Measurements from ENCODE around the gene AZIN2. TPM values are rescaled to one million over a fixed set of nuclear protein-coding genes. Genes with fewer than 3 reads are reported as not detected.
A peak's percentile ranks its signal among the peaks of the same experiment; 100 is the strongest.

The AZIN2 gene
- total RNA-seq, 1 experiment from 2014 or later = 0.39 TPM

GRCh38 chr1:33036051-33036525 is 44.9 kb upstream of the AZIN2 start:
- H3K27ac ChIP-seq (ENCODE audit: insufficient read length, low read depth, low read length) = no peak overlapping the region
- H3K27ac Mint-ChIP-seq = peak overlapping the region in 1 of 3 experiments; percentile 95; a peak in 2 of 7 replicates
- peaks cover 0 to 27% (median 22%) of the 10 kb centered on the region in 3 experiments; a peak in 6 of 7 replicates for H3K36me3 Mint-ChIP-seq (ENCODE audit: insufficient read depth in 1 of 3, low read depth in 3 of 3)

More at GRCh38 chr1:33036051-33036525, 44.9 kb upstream of the AZIN2 start:
- H3K27me3 Mint-ChIP-seq (ENCODE audit: low read depth) = peaks cover 26% of the 10 kb centered on the region
- Histone ChIP-seq H2BK120ac (ENCODE audit: low read depth, low read length, poor library complexity, severe bottlenecking) (no peak overlapping the region), H2BK5ac (ENCODE audit: insufficient read length, low read length) (no peak overlapping the region), H2BK12ac (ENCODE audit: insufficient read length, low read depth, low read length) (no peak overlapping the region), H3K56ac (ENCODE audit: insufficient read length, low read depth, low read length) (no peak overlapping the region), H2BK15ac (ENCODE audit: low read depth, low read length) (no peak overlapping the region), H3K18ac (ENCODE audit: insufficient read length, low read depth, low read length) (no peak overlapping the region), H3K79me1 (ENCODE audit: insufficient read depth, low read depth, low read length, poor library complexity, severe bottlenecking) (peaks cover 7% of the 10 kb centered on the region), H3K23me2 (ENCODE audit: insufficient read length, low read depth, low read length, poor library complexity, severe bottlenecking) (peaks cover 6% of the 10 kb centered on the region), H4K5ac (ENCODE audit: insufficient read length, low read depth, low read length) (no peak overlapping the region), H4K20me1 (ENCODE audit: control insufficient read depth, insufficient read depth, insufficient read length) (no peaks in the 10 kb centered on the region), H4K91ac (ENCODE audit: insufficient read length, low read depth, low read length) (no peak overlapping the region), H3K4me2 (ENCODE audit: insufficient read depth, insufficient read length, low read length) (peak overlapping the region; percentile 83), H3K9me3 (ENCODE audit: control insufficient read depth, low read depth, low read length) (no peaks in the 10 kb centered on the region), H2BK20ac (ENCODE audit: low read depth, low read length, poor library complexity, severe bottlenecking) (no peak overlapping the region), H2AK5ac (ENCODE audit: insufficient read length, low read length) (no peak overlapping the region), H3K4ac (ENCODE audit: low read depth, low read length) (no peak overlapping the region), H3K27me3 (ENCODE audit: insufficient read depth, low read length) (no peaks in the 10 kb centered on the region), H3K4me1 (ENCODE audit: insufficient read depth, low read length) (0 out of 2 replicates have a peak, but pooled peaks cover 2% of the 10 kb centered on the region), H2AFZ (ENCODE audit: low read length) (no peak overlapping the region), H3K23ac (ENCODE audit: insufficient read length, low read depth, low read length) (no peak overlapping the region), H3K9ac (ENCODE audit: extremely low read depth, insufficient read length, low read length) (peak overlapping the region; percentile 18), H3T11ph (ENCODE audit: low read length) (no peak overlapping the region), H3K79me2 (ENCODE audit: insufficient read depth, low read length) (peaks cover 30% of the 10 kb centered on the region; the same call in 1 of the 2 replicates), H3K14ac (ENCODE audit: insufficient read depth, low read length) (no peak overlapping the region), H4K8ac (replicated peaks; ENCODE audit: insufficient read length, low read depth, low read length) (no peak overlapping the region)
- no CpG with 5 or more reads among the region's 5 CpGs for WGBS (ENCODE audit: extremely low coverage, insufficient read length, low lambda C conversion rate)
- TF ChIP-seq CTCF (conservative IDR thresholded peaks at IDR 0.05) = no peak
- H3K4me3 Mint-ChIP-seq = peak overlapping the region; percentile 94
- no peak for DNase-seq
- peaks cover 13 to 14% of the 10 kb centered on the region in 2 experiments for H3K4me1 Mint-ChIP-seq
- peaks cover 2 to 8% of the 10 kb centered on the region in 2 experiments; a peak in 3 of 5 replicates for H3K9me3 Mint-ChIP-seq

All from H9 (cell line).